ENCODE data around the gene HSPB1.

The HSPB1 gene

GRCh38 chr7:76338298-76339084, 36.0 kb downstream of the HSPB1 start:
- H3K27me3 ChIP-seq (ENCODE audit: control insufficient read depth in 1 of 2, insufficient read depth in 2 of 2, low read length in 2 of 2), result no peaks in the 10 kb centered on the region
- H3K36me3 ChIP-seq (ENCODE audit: insufficient read depth, low read length), result peaks cover 5% of the 10 kb centered on the region
- H3K27ac ChIP-seq (ENCODE audit: low read depth, low read length), result no peak overlapping the region
- peaks cover 47% of the 10 kb centered on the region for H3K4me1 ChIP-seq (ENCODE audit: insufficient read depth, low read length)
- no peaks in the 10 kb centered on the region for H3K9me3 ChIP-seq (ENCODE audit: low read length)
- no peak overlapping the region for H3K4me3 ChIP-seq (ENCODE audit: low read depth in 1 of 2, low read length in 2 of 2)
- no peak overlapping the region for H3K9ac ChIP-seq (ENCODE audit: low read length)

- no peak overlapping the region for H3K4me3 ChIP-seq (ENCODE audit: low read depth in 1 of 2, low read length in 2 of 2)
- H3K36me3 ChIP-seq (ENCODE audit: insufficient read depth, low read length), result peaks cover 22% of the 10 kb centered on the region
- no peaks in the 10 kb centered on the region for H3K27me3 ChIP-seq (ENCODE audit: control insufficient read depth in 1 of 2, insufficient read depth in 2 of 2, low read length in 2 of 2)
- no peaks in the 10 kb centered on the region for H3K9me3 ChIP-seq (ENCODE audit: low read length)
- H3K4me1 ChIP-seq (ENCODE audit: insufficient read depth, low read length), result peaks cover 49% of the 10 kb centered on the region
- no peak overlapping the region for H3K27ac ChIP-seq (ENCODE audit: low read depth, low read length)
- H3K9ac ChIP-seq (ENCODE audit: low read length), result no peak overlapping the region
These were observed 38.2 kb downstream of the HSPB1 start for GRCh38 chr7:76340617-76341131.

- no peaks in the 10 kb centered on the region for H3K9me3 ChIP-seq (ENCODE audit: low read length)
- H3K27ac ChIP-seq (ENCODE audit: low read depth, low read length), result no peak overlapping the region
- H3K4me3 ChIP-seq (ENCODE audit: low read depth in 1 of 2, low read length in 2 of 2), result no peak overlapping the region
- H3K36me3 ChIP-seq (ENCODE audit: insufficient read depth, low read length), result peaks cover 36% of the 10 kb centered on the region
- no peaks in the 10 kb centered on the region for H3K27me3 ChIP-seq (ENCODE audit: control insufficient read depth in 1 of 2, insufficient read depth in 2 of 2, low read length in 2 of 2)
- peaks cover 55% of the 10 kb centered on the region for H3K4me1 ChIP-seq (ENCODE audit: insufficient read depth, low read length)
- no peak overlapping the region for H3K9ac ChIP-seq (ENCODE audit: low read length)
These were observed 39.7 kb downstream of the HSPB1 start for GRCh38 chr7:76342222-76342621.

DNA sequence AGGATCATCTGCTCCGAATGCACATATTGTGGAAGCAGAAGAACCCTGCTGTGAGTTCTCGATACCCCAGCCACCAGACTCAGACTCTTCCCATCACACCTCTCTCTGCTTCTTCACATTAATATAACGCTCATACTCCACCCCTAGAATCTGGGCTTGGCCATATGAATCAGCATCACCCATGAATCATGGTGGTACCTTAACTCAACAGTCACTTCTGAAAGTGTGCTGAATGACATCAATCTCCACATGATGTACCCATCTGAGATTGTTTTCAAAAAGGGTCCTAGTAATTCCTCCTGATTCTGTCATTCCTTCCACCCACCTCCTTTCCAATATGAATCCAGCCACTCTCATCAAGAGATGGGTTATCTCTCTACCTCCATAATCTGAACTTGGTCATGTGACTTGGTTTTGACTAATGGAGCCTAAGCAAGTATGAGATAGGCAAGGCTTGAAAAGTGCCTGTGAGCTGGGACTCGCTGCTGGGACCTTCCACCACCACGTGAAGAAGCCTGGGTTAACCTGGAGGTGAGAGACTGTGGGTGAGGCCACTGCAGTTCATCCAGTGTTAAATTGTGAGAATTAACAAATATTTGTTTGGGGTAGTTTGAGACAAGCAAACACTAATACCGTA, 40.9 kb downstream of the HSPB1 start:
- Histone ChIP-seq H3K27me3 (ENCODE audit: control insufficient read depth in 1 of 2, insufficient read depth in 2 of 2, low read length in 2 of 2) (no peaks in the 10 kb centered on the region), H3K4me1 (ENCODE audit: insufficient read depth, low read length) (peaks cover 46% of the 10 kb centered on the region), H3K9me3 (ENCODE audit: low read length) (no peaks in the 10 kb centered on the region), H3K9ac (ENCODE audit: low read length) (no peak overlapping the region), H3K4me3 (ENCODE audit: low read depth in 1 of 2, low read length in 2 of 2) (no peak overlapping the region), H3K36me3 (ENCODE audit: insufficient read depth, low read length) (peaks cover 40% of the 10 kb centered on the region), H3K27ac (ENCODE audit: low read depth, low read length) (no peak overlapping the region)

GRCh38 chr7:76343931-76344321, 41.5 kb downstream of the HSPB1 start:
- no peaks in the 10 kb centered on the region for H3K9me3 ChIP-seq (ENCODE audit: low read length)
- no peak overlapping the region for H3K27ac ChIP-seq (ENCODE audit: low read depth, low read length)
- H3K4me3 ChIP-seq (ENCODE audit: low read depth in 1 of 2, low read length in 2 of 2), result no peak overlapping the region
- no peak overlapping the region for H3K9ac ChIP-seq (ENCODE audit: low read length)
- peaks cover 41% of the 10 kb centered on the region for H3K4me1 ChIP-seq (ENCODE audit: insufficient read depth, low read length)
- H3K36me3 ChIP-seq (ENCODE audit: insufficient read depth, low read length), result peaks cover 40% of the 10 kb centered on the region
- H3K27me3 ChIP-seq (ENCODE audit: control insufficient read depth in 1 of 2, insufficient read depth in 2 of 2, low read length in 2 of 2), result no peaks in the 10 kb centered on the region

GRCh38 chr7:76346097-76346496, 43.6 kb downstream of the HSPB1 start:
- peaks cover 51% of the 10 kb centered on the region for H3K36me3 ChIP-seq (ENCODE audit: insufficient read depth, low read length)
- no peak overlapping the region for H3K27ac ChIP-seq (ENCODE audit: low read depth, low read length)
- H3K27me3 ChIP-seq (ENCODE audit: control insufficient read depth in 1 of 2, insufficient read depth in 2 of 2, low read length in 2 of 2), result no peaks in the 10 kb centered on the region
- no peak overlapping the region for H3K9ac ChIP-seq (ENCODE audit: low read length)
- H3K9me3 ChIP-seq (ENCODE audit: low read length), result no peaks in the 10 kb centered on the region
- H3K4me1 ChIP-seq (ENCODE audit: insufficient read depth, low read length), result peaks cover 33% of the 10 kb centered on the region
- no peak overlapping the region for H3K4me3 ChIP-seq (ENCODE audit: low read depth in 1 of 2, low read length in 2 of 2)

- H3K27me3 ChIP-seq (ENCODE audit: control insufficient read depth in 1 of 2, insufficient read depth in 2 of 2, low read length in 2 of 2), result no peaks in the 10 kb centered on the region
- H3K27ac ChIP-seq (ENCODE audit: low read depth, low read length), result no peak overlapping the region
- peaks cover 33% of the 10 kb centered on the region for H3K4me1 ChIP-seq (ENCODE audit: insufficient read depth, low read length)
- no peaks in the 10 kb centered on the region for H3K9me3 ChIP-seq (ENCODE audit: low read length)
- H3K36me3 ChIP-seq (ENCODE audit: insufficient read depth, low read length), result peaks cover 51% of the 10 kb centered on the region
- H3K4me3 ChIP-seq (ENCODE audit: low read depth in 1 of 2, low read length in 2 of 2), result no peak overlapping the region
- H3K9ac ChIP-seq (ENCODE audit: low read length), result no peak overlapping the region
These were observed 44.3 kb downstream of the HSPB1 start for GRCh38 chr7:76346778-76347177.

DNA sequence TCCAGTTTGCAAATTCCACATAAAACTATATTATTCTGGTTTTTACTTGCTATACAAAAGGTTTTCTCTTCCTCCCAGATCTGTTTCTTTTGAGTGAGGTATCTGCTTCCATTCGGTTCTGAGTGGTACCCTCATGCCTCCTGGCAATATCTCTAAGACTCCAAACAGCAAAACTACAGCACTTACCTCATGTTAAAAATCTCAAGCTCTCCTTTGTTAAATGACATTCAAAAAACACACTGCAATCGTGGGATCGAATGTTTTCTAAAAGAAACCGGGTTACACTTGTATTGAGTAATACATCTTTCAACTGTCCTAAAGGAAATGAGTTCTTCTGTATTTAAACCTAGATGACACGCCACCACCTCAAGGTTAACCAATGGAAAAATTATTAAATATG, 45.2 kb downstream of the HSPB1 start:
- H3K4me3 ChIP-seq (ENCODE audit: low read depth in 1 of 2, low read length in 2 of 2), result no peak overlapping the region
- no peak overlapping the region for H3K27ac ChIP-seq (ENCODE audit: low read depth, low read length)
- H3K27me3 ChIP-seq (ENCODE audit: control insufficient read depth in 1 of 2, insufficient read depth in 2 of 2, low read length in 2 of 2), result no peaks in the 10 kb centered on the region
- no peaks in the 10 kb centered on the region for H3K9me3 ChIP-seq (ENCODE audit: low read length)
- H3K4me1 ChIP-seq (ENCODE audit: insufficient read depth, low read length), result peaks cover 36% of the 10 kb centered on the region
- no peak overlapping the region for H3K9ac ChIP-seq (ENCODE audit: low read length)
- H3K36me3 ChIP-seq (ENCODE audit: insufficient read depth, low read length), result peaks cover 51% of the 10 kb centered on the region

DNA sequence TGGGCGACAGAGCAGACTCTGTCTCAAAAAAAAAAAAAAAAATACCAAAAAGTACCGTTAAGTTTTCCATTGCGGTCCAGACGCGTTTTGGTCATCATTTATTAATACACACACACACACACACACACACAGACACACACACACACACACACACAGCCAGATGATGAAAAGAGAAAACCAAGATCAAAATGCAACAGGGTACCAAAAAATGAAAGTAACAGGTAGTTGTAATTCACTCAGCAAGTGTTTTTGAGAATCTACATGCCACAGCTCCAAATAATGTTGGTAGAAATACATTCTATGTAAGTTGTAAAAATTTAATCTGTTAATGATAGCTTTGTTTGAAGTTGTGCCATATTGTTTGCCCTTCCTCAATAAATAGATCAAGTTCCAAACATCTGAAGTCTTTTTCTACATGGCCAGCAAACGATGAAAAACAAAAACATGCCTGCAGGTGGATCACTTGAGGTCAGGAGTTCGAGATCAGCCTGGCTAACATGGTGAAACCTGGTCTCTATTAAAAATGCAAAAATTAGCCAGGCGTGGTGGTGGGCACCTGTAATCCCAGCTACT, 46.9 kb downstream of the HSPB1 start:
- Histone ChIP-seq H3K27ac (ENCODE audit: low read depth, low read length) (no peak overlapping the region), H3K36me3 (ENCODE audit: insufficient read depth, low read length) (peaks cover 36% of the 10 kb centered on the region), H3K9ac (ENCODE audit: low read length) (no peak overlapping the region), H3K4me1 (ENCODE audit: insufficient read depth, low read length) (peaks cover 39% of the 10 kb centered on the region), H3K4me3 (ENCODE audit: low read depth in 1 of 2, low read length in 2 of 2) (no peak overlapping the region), H3K9me3 (ENCODE audit: low read length) (no peaks in the 10 kb centered on the region), H3K27me3 (ENCODE audit: control insufficient read depth in 1 of 2, insufficient read depth in 2 of 2, low read length in 2 of 2) (no peaks in the 10 kb centered on the region)

- Histone ChIP-seq H3K36me3 (ENCODE audit: insufficient read depth, low read length) (peaks cover 30% of the 10 kb centered on the region), H3K27me3 (ENCODE audit: control insufficient read depth in 1 of 2, insufficient read depth in 2 of 2, low read length in 2 of 2) (no peaks in the 10 kb centered on the region), H3K4me3 (ENCODE audit: low read depth in 1 of 2, low read length in 2 of 2) (no peak overlapping the region), H3K9ac (ENCODE audit: low read length) (no peak overlapping the region), H3K9me3 (ENCODE audit: low read length) (no peaks in the 10 kb centered on the region), H3K27ac (ENCODE audit: low read depth, low read length) (no peak overlapping the region), H3K4me1 (ENCODE audit: insufficient read depth, low read length) (peaks cover 48% of the 10 kb centered on the region)
These were observed 48.9 kb downstream of the HSPB1 start for GRCh38 chr7:76351372-76351771.

- peaks cover 47% of the 10 kb centered on the region for H3K4me1 ChIP-seq (ENCODE audit: insufficient read depth, low read length)
- H3K27me3 ChIP-seq (ENCODE audit: control insufficient read depth in 1 of 2, insufficient read depth in 2 of 2, low read length in 2 of 2), result no peaks in the 10 kb centered on the region
- H3K9me3 ChIP-seq (ENCODE audit: low read length), result no peaks in the 10 kb centered on the region
- no peak overlapping the region for H3K9ac ChIP-seq (ENCODE audit: low read length)
- H3K36me3 ChIP-seq (ENCODE audit: insufficient read depth, low read length), result peaks cover 22% of the 10 kb centered on the region
- no peak overlapping the region for H3K4me3 ChIP-seq (ENCODE audit: low read depth in 1 of 2, low read length in 2 of 2)
- H3K27ac ChIP-seq (ENCODE audit: low read depth, low read length), result no peak overlapping the region
These were observed 49.7 kb downstream of the HSPB1 start for GRCh38 chr7:76352193-76352592.
